Panc1 (cell line): ENCODE results near the gene CCDC196. TPM values are rescaled to one million over a fixed set of nuclear protein-coding genes. Genes with fewer than 3 reads are reported as not detected.

Experiments
- ATAC-seq: fragments of 200-7000 bp; cut with Tn5 transposase; 2 replicates; pipeline ENCODE4 v1.9.1; 2020; ENCODE audit warnings: mild to moderate bottlenecking, moderate library complexity
- BruUV-seq: library from RNA; stranded (reverse); fragments of 400-500 nt; replicated peaks from 2 replicates; lab custom pipeline; 2021; lab: Mats Ljungman, UMichigan
- CTCF ChIA-PET: fragments of 300-600 bp; sonication (Branson Sonifier 250); formaldehyde crosslinking; loops from one replicate; lab custom pipeline; 2022; ENCODE audit warnings: antibody characterized with exemption; lab: Charles Lee
- POLR2A ChIA-PET: fragments of 300-600 bp; sonication (Branson Sonifier 250); formaldehyde crosslinking; loops from one replicate; lab custom pipeline; 2022; ENCODE audit warnings: antibody characterized with exemption; lab: Charles Lee
- DNase-seq: peaks from one replicate; pipeline ENCODE4 v3.0.0-alpha.2; 2010; ENCODE audit warnings: low read depth, low spot score
- H3K27ac ChIP-seq: 2 replicates; pipeline ENCODE4 v1.5.1; 2011; ENCODE audit warnings: mild to moderate bottlenecking, low read length, inconsistent platforms
- H3K27me3 ChIP-seq: fragments of 200-500 bp; sonication (Bioruptor generic); 2 replicates; pipeline ENCODE4 v1.6.0; 2014; ENCODE audit warnings: low read length, inconsistent platforms; ENCODE audit not compliant: control insufficient read depth, insufficient read depth
- H3K36me3 ChIP-seq: fragments of 200-500 bp; sonication (Bioruptor generic); 2 replicates; pipeline ENCODE4 v1.5.1; 2014; ENCODE audit warnings: inconsistent platforms, mild to moderate bottlenecking, low read length, moderate library complexity; ENCODE audit not compliant: control insufficient read depth, insufficient read depth
- H3K4me1 ChIP-seq: 2 replicates; pipeline ENCODE4 v1.5.1; 2011; ENCODE audit warnings: inconsistent platforms, mild to moderate bottlenecking, low read length, moderate library complexity; ENCODE audit not compliant: control insufficient read depth, insufficient read depth
- H3K4me3 ChIP-seq, 2 experiments: 2 replicates each; pipeline ENCODE4 v1.5.1; 2011 to 2012; ENCODE audit warnings: low read depth in 2 of 2, low read length in 2 of 2, mild to moderate bottlenecking in 2 of 2, inconsistent platforms in 1 of 2, moderate library complexity in 1 of 2
- H3K9me3 ChIP-seq: fragments of 200-500 bp; sonication (Bioruptor generic); 2 replicates; pipeline ENCODE4 v1.5.1; 2014; ENCODE audit warnings: low read depth, mild to moderate bottlenecking, inconsistent platforms, low read length, moderate library complexity; ENCODE audit not compliant: control insufficient read depth, insufficient read depth
- CTCF ChIP-seq: fragments of 450-650 bp; IDR thresholded peaks from 2 replicates; pipeline ENCODE4 v1.5.1; 2017; ENCODE audit warnings: mild to moderate bottlenecking
- POLR2AphosphoS5 ChIP-seq: IDR thresholded peaks from 2 replicates; pipeline ENCODE4 v1.6.1; 2012; ENCODE audit warnings: mild to moderate bottlenecking, low read depth, low read length, moderate library complexity
- REST ChIP-seq, 2 experiments: IDR thresholded peaks; 2 replicates each; pipeline ENCODE4 v1.6.1; 2011 to 2012; ENCODE audit warnings: low read depth in 2 of 2, control low read depth in 1 of 2, low read length in 1 of 2, mild to moderate bottlenecking in 1 of 2, moderate library complexity in 1 of 2; ENCODE audit not compliant: insufficient read depth in 1 of 2
- SIN3A ChIP-seq: IDR thresholded peaks from 2 replicates; pipeline ENCODE4 v1.6.1; 2012; ENCODE audit warnings: low read depth, mild to moderate bottlenecking, low read length, moderate library complexity, borderline replicate concordance; ENCODE audit not compliant: insufficient read depth
- TCF7L2 ChIP-seq: IDR thresholded peaks from 2 replicates; pipeline ENCODE4 v1.6.1; 2011; ENCODE audit warnings: mild to moderate bottlenecking, low read depth, low read length, inconsistent platforms
- in situ Hi-C: cut with HindIII; loops from 2 replicates; pipeline ENCODE4 v1.10.0; 2016; ENCODE audit warnings: low sequenced_read_pairs, low pct_unique_long_range_greater_than_20kb
- intact Hi-C: fragments of 100-400 bp; cut with micrococcal nuclease; formaldehyde crosslinking; loops from one replicate; pipeline ENCODE4 v1.10.0; 2022; ENCODE audit not compliant: unreplicated experiment
- total RNA-seq: library from RNA; stranded (reverse); gene quantifications from one replicate; pipeline ENCODE4 v1.2.1, GENCODE V29; 2021; ENCODE audit not compliant: unreplicated experiment

Gene CCDC196
- total RNA-seq, 1 experiment from 2014 or later, result not detected

- POLR2A ChIA-PET, result no interaction called here
- TF ChIP-seq REST (IDR thresholded peaks at IDR 0.05; ENCODE audit: insufficient read depth in 1 of 2, low read depth in 2 of 2, low read length in 1 of 2), result no peak
- no peak for TF ChIP-seq TCF7L2
- TF ChIP-seq SIN3A, result no peak
- TF ChIP-seq CTCF, result no peak
- no peak for TF ChIP-seq POLR2AphosphoS5
- DNase-seq (no peak), ATAC-seq (no peak)
- Histone ChIP-seq H3K4me3 (no peak overlapping the region), H3K27me3 (no peaks in the 10 kb centered on the region), H3K27ac (no peak overlapping the region), H3K4me1 (no peaks in the 10 kb centered on the region), H3K9me3 (peaks cover 6% of the 10 kb centered on the region; the same call in 1 of the 2 replicates), H3K36me3 (no peaks in the 10 kb centered on the region)
- intact Hi-C loops, result no loop called here
- in situ Hi-C loops, result no loop called here
- CTCF ChIA-PET, result no interaction called here
- no TSS peak for BruUV-seq
Measured at GRCh38 chr14:66472251-66472650, 13.9 kb upstream of the CCDC196 start.

GRCh38 chr14:66473223-66473622 is 12.9 kb upstream of the CCDC196 start:
- DNase-seq (no peak), ATAC-seq (no peak)
- no TSS peak for BruUV-seq
- Histone ChIP-seq H3K27me3 (no peaks in the 10 kb centered on the region), H3K27ac (no peak overlapping the region), H3K4me3 (no peak overlapping the region), H3K36me3 (no peaks in the 10 kb centered on the region), H3K9me3 (peaks cover 6% of the 10 kb centered on the region; the same call in 1 of the 2 replicates), H3K4me1 (no peaks in the 10 kb centered on the region)
- in situ Hi-C loops (no loop called here), intact Hi-C loops (no loop called here)
- ChIA-PET POLR2A (no interaction called here), CTCF (no interaction called here)
- TF ChIP-seq POLR2AphosphoS5 (no peak), SIN3A (no peak)

- ATAC-seq, result no peak
- in situ Hi-C loops, result no loop called here
Measured at GRCh38 chr14:66476964-66477363, 9.2 kb upstream of the CCDC196 start.

More at GRCh38 chr14:66476964-66477363, 9.2 kb upstream of the CCDC196 start:
- H3K36me3 ChIP-seq, result no peaks in the 10 kb centered on the region
- no peak overlapping the region for H3K4me3 ChIP-seq
- intact Hi-C loops, result no loop called here
- CTCF ChIA-PET, result no interaction called here
- H3K27ac ChIP-seq, result no peak overlapping the region
- BruUV-seq, result no TSS peak
- POLR2A ChIA-PET, result no interaction called here
- TF ChIP-seq SIN3A (no peak), TCF7L2 (no peak), CTCF (no peak), REST (IDR thresholded peaks at IDR 0.05; ENCODE audit: insufficient read depth in 1 of 2, low read depth in 2 of 2, low read length in 1 of 2) (no peak), POLR2AphosphoS5 (no peak)
- no peaks in the 10 kb centered on the region for H3K9me3 ChIP-seq
- DNase-seq, result no peak
- no peaks in the 10 kb centered on the region for H3K27me3 ChIP-seq
- no peaks in the 10 kb centered on the region for H3K4me1 ChIP-seq
